CD14-positive monocyte (primary cell): ENCODE results near the gene UAP1L1. TPM values are rescaled to one million over a fixed set of nuclear protein-coding genes. Genes with fewer than 3 reads are reported as not detected.

Source experiments
- DNase-seq, 3 donors: peaks; one replicate each; pipeline ENCODE4 v3.0.0-alpha.2; 2011 to 2022
- H2AFZ ChIP-seq: 2 replicates; pipeline ENCODE4 v1.6.0; 2012; ENCODE audit warnings: mild to moderate bottlenecking, low read depth, low read length, inconsistent platforms; ENCODE audit not compliant: insufficient read depth, poor library complexity, severe bottlenecking
- H3K27ac ChIP-seq, 2 donors: 1 replicate in 1 of 2; 2 replicates in 1 of 2; pipeline ENCODE4 v1.5.1; 2012 to 2013; ENCODE audit warnings: low read length in 2 of 2, control low read depth in 1 of 2, inconsistent platforms in 1 of 2, low read depth in 1 of 2, mild to moderate bottlenecking in 1 of 2
- H3K27me3 ChIP-seq, 2 donors: one replicate each; pipeline versions ENCODE4 v1.6.0 to v1.6.1; 2011 to 2013; ENCODE audit warnings: low read length in 2 of 2; ENCODE audit not compliant: control insufficient read depth in 2 of 2, insufficient read depth in 2 of 2
- H3K36me3 ChIP-seq, 2 donors: replicated peaks in 1 of 2; 1 replicate in 1 of 2; 2 replicates in 1 of 2; pipeline versions ENCODE4 v1.5.1 to v1.6.1; 2012 to 2013; ENCODE audit warnings: low read length in 2 of 2, control low read depth in 1 of 2, inconsistent platforms in 1 of 2, mild to moderate bottlenecking in 1 of 2; ENCODE audit not compliant: insufficient read depth in 2 of 2, control insufficient read depth in 1 of 2
- H3K4me1 ChIP-seq, 2 donors: 1 replicate in 1 of 2; 2 replicates in 1 of 2; pipeline versions ENCODE4 v1.5.1 to v1.6.1; 2012 to 2013; ENCODE audit warnings: low read length in 2 of 2, control low read depth in 1 of 2, inconsistent platforms in 1 of 2, mild to moderate bottlenecking in 1 of 2, moderate library complexity in 1 of 2; ENCODE audit not compliant: insufficient read depth in 2 of 2, control insufficient read depth in 1 of 2
- H3K4me2 ChIP-seq: replicated peaks from 2 replicates; pipeline ENCODE3; 2012; ENCODE audit warnings: low read length, moderate library complexity, mild to moderate bottlenecking; ENCODE audit not compliant: poor library complexity, severe bottlenecking; ENCODE audit errors: extremely low read depth
- H3K4me3 ChIP-seq, 3 experiments: fragments of 200-600 bp in 1 of 3; sonication (generic) in 1 of 3; replicated peaks in 1 of 3; 1 replicate in 2 of 3; 2 replicates in 1 of 3; pipeline ENCODE4 v1.5.1; 2011 to 2013; ENCODE audit warnings: low read length in 3 of 3, mild to moderate bottlenecking in 3 of 3, control low read depth in 2 of 3, low read depth in 2 of 3, inconsistent platforms in 1 of 3, moderate library complexity in 1 of 3
- H3K79me2 ChIP-seq: 2 replicates; pipeline ENCODE4 v1.6.0; 2012; ENCODE audit warnings: mild to moderate bottlenecking, control low read depth, inconsistent platforms, low read length, moderate library complexity; ENCODE audit not compliant: insufficient read depth
- H3K9ac ChIP-seq: 2 replicates; pipeline ENCODE4 v1.6.0; 2017; ENCODE audit warnings: low read length, mild to moderate bottlenecking; ENCODE audit not compliant: insufficient read depth, poor library complexity, severe bottlenecking
- H3K9me3 ChIP-seq, 2 donors: replicated peaks in 1 of 2; 1 replicate in 1 of 2; 2 replicates in 1 of 2; pipeline versions ENCODE4 v1.5.1 to v1.6.1; 2012 to 2013; ENCODE audit warnings: low read length in 2 of 2, control low read depth in 1 of 2; ENCODE audit not compliant: control insufficient read depth in 1 of 2, insufficient read depth in 1 of 2
- H4K20me1 ChIP-seq: 2 replicates; pipeline ENCODE4 v1.6.0; 2012; ENCODE audit warnings: mild to moderate bottlenecking, low read length, control low read depth, moderate library complexity; ENCODE audit not compliant: insufficient read depth
- H3K27ac Mint-ChIP-seq, 7 donors: one replicate each; pipeline ENCODE4 v1.8.0; 2020; ENCODE audit warnings: mild to moderate bottlenecking in 7 of 7, mixed read lengths in 7 of 7, moderate library complexity in 6 of 7, inconsistent platforms in 2 of 7
- H3K27me3 Mint-ChIP-seq, 3 donors: one replicate each; pipeline ENCODE4 v1.8.0; 2021 to 2022; ENCODE audit warnings: low read depth in 3 of 3, mild to moderate bottlenecking in 3 of 3, mixed read lengths in 3 of 3, moderate library complexity in 3 of 3, inconsistent platforms in 1 of 3
- H3K36me3 Mint-ChIP-seq, 2 donors: one replicate each; pipeline ENCODE4 v1.8.0; 2020; ENCODE audit warnings: mixed read lengths in 2 of 2, inconsistent platforms in 1 of 2, mild to moderate bottlenecking in 1 of 2
- H3K4me1 Mint-ChIP-seq: one replicate; pipeline ENCODE4 v1.8.0; 2020; ENCODE audit warnings: mild to moderate bottlenecking, mixed read lengths
- H3K4me3 Mint-ChIP-seq, 2 donors: one replicate each; pipeline ENCODE4 v1.8.0; 2020; ENCODE audit warnings: mild to moderate bottlenecking in 2 of 2, mixed read lengths in 2 of 2, moderate library complexity in 1 of 2
- H3K9me3 Mint-ChIP-seq, 7 donors: one replicate each; pipeline ENCODE4 v1.8.0; 2020 to 2022; ENCODE audit warnings: mixed read lengths in 7 of 7, mild to moderate bottlenecking in 6 of 7, moderate library complexity in 6 of 7, inconsistent platforms in 2 of 7
- CTCF ChIP-seq: fragments of 200-600 bp; IDR thresholded peaks from one replicate; pipeline ENCODE4 v1.8.0; 2022; ENCODE audit warnings: antibody characterized with exemption, mild to moderate bottlenecking
- WGBS: methylation state at CpG from one replicate; pipeline ENCODE4 v1.1.5; 2013; ENCODE audit warnings: missing lambda C conversion rate; ENCODE audit not compliant: insufficient coverage; 5-methylcytosine and 5-hydroxymethylcytosine counted together
- intact Hi-C, 2 donors: fragments of 100-400 bp; cut with micrococcal nuclease; formaldehyde crosslinking; loops; one replicate each; pipeline versions ENCODE4 v1.15.0 to v1.15.1; 2023
- polyA plus RNA-seq, 3 donors: library from polyadenylated mRNA; depleted of rRNA in 1 of 3; unstranded in 2 of 3; stranded (reverse) in 1 of 3; fragments of 300-500 nt in 2 of 3; fragments of >200 nt in 1 of 3; fragmentation: Illumina TruSeq in 2 of 3; gene quantifications; 1 replicate in 2 of 3; 2 replicates in 1 of 3; pipeline ENCODE4 v1.2.3, GENCODE V29; 2012 to 2021

UAP1L1 gene
- polyA plus RNA-seq, 3 donors, result 5.7 to 16.7 (median 14.8) TPM

GRCh38 chr9:137107982-137108381 is 30.7 kb downstream of the UAP1L1 start:
- Histone ChIP-seq H3K4me3 (no peak overlapping the region), H3K79me2 (no peaks in the 10 kb centered on the region), H3K4me1 (no peaks in the 10 kb centered on the region), H3K27me3 (no peaks in the 10 kb centered on the region), H3K27ac (no peak overlapping the region), H4K20me1 (peaks cover 17% of the 10 kb centered on the region), H3K4me2 (no peak overlapping the region), H2AFZ (no peak overlapping the region), H3K9me3 (peaks cover 0 to 10% of the 10 kb centered on the region in 2 donors), H3K9ac (no peak overlapping the region), H3K36me3 (peaks cover 82 to 100% of the 10 kb centered on the region in 2 donors)
- Mint-ChIP-seq H3K4me1 (peaks cover 2% of the 10 kb centered on the region), H3K4me3 (no peak overlapping the region), H3K27me3 (peaks cover 0 to 1% (median 0%) of the 10 kb centered on the region in 3 donors), H3K27ac (no peak overlapping the region), H3K9me3 (peaks cover 0 to 3% (median 0%) of the 10 kb centered on the region in 7 donors), H3K36me3 (peaks cover 19 to 56% of the 10 kb centered on the region in 2 donors)
- no peak for TF ChIP-seq CTCF
- no peak for DNase-seq
- 97% methylated on average over 14 of the region's 17 CpGs for WGBS
- intact Hi-C loops, result no loop called here

DNA sequence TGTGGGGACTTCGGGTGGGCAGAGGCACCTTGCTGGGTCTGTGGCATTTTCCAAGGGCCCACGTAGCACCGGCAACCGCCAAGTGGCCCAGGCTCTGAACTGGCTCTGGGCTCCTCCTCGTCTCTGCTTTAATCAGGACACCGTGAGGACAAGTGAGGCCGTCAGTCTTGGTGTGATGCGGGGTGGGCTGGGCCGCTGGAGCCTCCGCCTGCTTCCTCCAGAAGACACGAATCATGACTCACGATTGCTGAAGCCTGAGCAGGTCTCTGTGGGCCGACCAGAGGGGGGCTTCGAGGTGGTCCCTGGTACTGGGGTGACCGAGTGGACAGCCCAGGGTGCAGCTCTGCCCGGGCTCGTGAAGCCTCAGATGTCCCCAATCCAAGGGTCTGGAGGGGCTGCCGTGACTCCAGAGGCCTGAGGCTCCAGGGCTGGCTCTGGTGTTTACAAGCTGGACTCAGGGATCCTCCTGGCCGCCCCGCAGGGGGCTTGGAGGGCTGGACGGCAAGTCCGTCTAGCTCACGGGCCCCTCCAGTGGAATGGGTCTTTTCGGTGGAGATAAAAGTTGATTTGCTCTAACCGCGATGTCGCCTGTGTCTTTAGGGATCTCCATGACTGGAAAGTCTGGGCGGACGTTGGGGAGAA is 31.4 kb downstream of the UAP1L1 start:
- Mint-ChIP-seq H3K4me3 (no peak overlapping the region), H3K27me3 (peaks cover 0 to 1% (median 0%) of the 10 kb centered on the region in 3 donors), H3K27ac (peak overlapping the region in 1 of 7 donors; percentile 8), H3K4me1 (peaks cover 7% of the 10 kb centered on the region), H3K9me3 (peaks cover 0 to 3% (median 0%) of the 10 kb centered on the region in 7 donors), H3K36me3 (peaks cover 19 to 58% of the 10 kb centered on the region in 2 donors)
- H3K4me2 ChIP-seq, result no peak overlapping the region
- DNase-seq, result no peak
- peaks cover 0 to 2% of the 10 kb centered on the region in 2 donors for H3K9me3 ChIP-seq
- H4K20me1 ChIP-seq, result peaks cover 23% of the 10 kb centered on the region
- H3K36me3 ChIP-seq, result peaks cover 78 to 93% of the 10 kb centered on the region in 2 donors
- peaks cover 5% of the 10 kb centered on the region in 2 donors for H3K4me1 ChIP-seq
- no peak overlapping the region for H3K9ac ChIP-seq
- TF ChIP-seq CTCF, result no peak
- H3K4me3 ChIP-seq, result no peak overlapping the region
- no peak overlapping the region for H3K27ac ChIP-seq
- intact Hi-C loops, result no loop called here
- H3K79me2 ChIP-seq, result no peaks in the 10 kb centered on the region
- no peaks in the 10 kb centered on the region for H3K27me3 ChIP-seq
- H2AFZ ChIP-seq, result no peak overlapping the region
- 83% methylated on average over 29 of the region's 29 CpGs for WGBS
